Mesothelial cell of epicardium (in vitro differentiated cells): ENCODE results near the gene TFDP1. TPM values are rescaled to one million over a fixed set of nuclear protein-coding genes. Genes with fewer than 3 reads are reported as not detected.

Experiments used
- DNase-seq, 2 experiments: peaks; one replicate each; pipeline ENCODE4 v3.0.0; 2021; ENCODE audit warnings: low spot score in 2 of 2; ENCODE audit not compliant: unreplicated experiment in 2 of 2
- H3K27ac Mint-ChIP-seq: 2 replicates; pipeline ENCODE4 v1.8.0; 2021; ENCODE audit warnings: mixed read lengths
- H3K27me3 Mint-ChIP-seq: 2 replicates; pipeline ENCODE4 v1.8.0; 2021; ENCODE audit warnings: low read depth, mixed read lengths
- H3K36me3 Mint-ChIP-seq: 2 replicates; pipeline ENCODE4 v1.8.0; 2021; ENCODE audit warnings: mixed read lengths
- H3K4me1 Mint-ChIP-seq: 2 replicates; pipeline ENCODE4 v1.8.0; 2021; ENCODE audit warnings: mixed read lengths
- H3K4me3 Mint-ChIP-seq: 2 replicates; pipeline ENCODE4 v1.8.0; 2021; ENCODE audit warnings: mild to moderate bottlenecking, moderate library complexity, mixed read lengths
- H3K9me3 Mint-ChIP-seq: 2 replicates; pipeline ENCODE4 v1.8.0; 2021; ENCODE audit warnings: mixed read lengths
- CTCF ChIP-seq: fragments of 200-600 bp; sonication (generic); IDR thresholded peaks from one replicate; pipeline ENCODE4 v1.5.0; 2021; ENCODE audit warnings: antibody characterized with exemption; ENCODE audit not compliant: unreplicated experiment
- total RNA-seq: library from RNA; stranded (reverse); gene quantifications from 3 replicates; pipeline ENCODE4 v1.2.1, GENCODE V29; 2021

The TFDP1 gene
- total RNA-seq, 1 donor from 2014 or later: 52.6 TPM

GRCh38 chr13:113597391-113598080, 13.0 kb downstream of the TFDP1 start:
- DNase-seq: no peak
- H3K27ac Mint-ChIP-seq: peak overlapping the region; percentile 43

GRCh38 chr13:113598081-113598410, 13.5 kb downstream of the TFDP1 start:
- Mint-ChIP-seq H3K27me3 (no peaks in the 10 kb centered on the region), H3K4me1 (no peaks in the 10 kb centered on the region), H3K27ac (no peak overlapping the region), H3K36me3 (peaks cover 39% of the 10 kb centered on the region), H3K9me3 (peaks cover 11% of the 10 kb centered on the region), H3K4me3 (no peak overlapping the region)
- no peak for DNase-seq
- TF ChIP-seq CTCF: no peak

More at GRCh38 chr13:113597391-113598080, 13.0 kb downstream of the TFDP1 start:
- Mint-ChIP-seq H3K36me3 (peaks cover 39% of the 10 kb centered on the region), H3K4me3 (no peak overlapping the region), H3K4me1 (no peaks in the 10 kb centered on the region), H3K9me3 (peaks cover 11% of the 10 kb centered on the region), H3K27me3 (no peaks in the 10 kb centered on the region)
- no peak for TF ChIP-seq CTCF

DNA sequence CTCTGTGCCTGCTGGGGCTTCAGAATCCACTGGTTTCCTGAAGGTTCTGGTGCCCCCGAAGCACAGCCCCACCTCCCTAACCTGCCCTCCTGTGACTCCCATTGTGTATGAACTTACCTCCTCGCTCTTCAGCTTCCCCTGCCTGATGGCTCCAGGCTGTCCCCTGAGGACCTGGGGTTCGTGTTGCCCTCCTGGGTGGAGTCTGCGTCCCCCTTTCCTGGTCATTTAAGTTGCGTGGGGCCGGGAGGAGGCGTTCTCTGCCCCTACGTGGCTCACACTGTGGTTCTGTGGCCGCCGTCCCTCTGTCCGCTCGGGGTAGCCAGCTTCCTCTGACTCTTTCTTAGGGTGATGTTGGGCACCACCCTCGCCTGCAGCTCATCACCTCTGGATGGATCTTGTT, 13.9 kb downstream of the TFDP1 start:
- DNase-seq: no peak
- Mint-ChIP-seq H3K36me3 (peaks cover 39% of the 10 kb centered on the region), H3K4me1 (no peaks in the 10 kb centered on the region), H3K9me3 (peaks cover 11% of the 10 kb centered on the region), H3K27me3 (no peaks in the 10 kb centered on the region), H3K4me3 (no peak overlapping the region), H3K27ac (no peak overlapping the region)
- TF ChIP-seq CTCF: no peak

GRCh38 chr13:113599391-113599790, 14.8 kb downstream of the TFDP1 start:
- no peaks in the 10 kb centered on the region for H3K27me3 Mint-ChIP-seq
- H3K4me1 Mint-ChIP-seq: no peaks in the 10 kb centered on the region

GRCh38 chr13:113601166-113602070, 16.9 kb downstream of the TFDP1 start:
- H3K36me3 Mint-ChIP-seq: peaks cover 41% of the 10 kb centered on the region
- H3K4me3 Mint-ChIP-seq: no peak overlapping the region
- H3K27ac Mint-ChIP-seq: no peak overlapping the region
- no peak for TF ChIP-seq CTCF
- H3K27me3 Mint-ChIP-seq: no peaks in the 10 kb centered on the region
- H3K4me1 Mint-ChIP-seq: no peaks in the 10 kb centered on the region
- no peak for DNase-seq
- peaks cover 11% of the 10 kb centered on the region for H3K9me3 Mint-ChIP-seq

More at GRCh38 chr13:113599391-113599790, 14.8 kb downstream of the TFDP1 start:
- no peak for DNase-seq
- Mint-ChIP-seq H3K4me3 (no peak overlapping the region), H3K36me3 (peaks cover 39% of the 10 kb centered on the region), H3K9me3 (peaks cover 11% of the 10 kb centered on the region), H3K27ac (no peak overlapping the region)
- TF ChIP-seq CTCF: no peak
